HCT116 (cell line): Measurements from ENCODE around the gene E2F1.

ENCODE experiments used
- REST ChIP-seq: IDR thresholded peaks from 2 replicates; pipeline ENCODE4 v1.6.1; 2012; ENCODE audit warnings: low read depth
- SP1 ChIP-seq: IDR thresholded peaks from 2 replicates; pipeline ENCODE4 v1.6.1; 2012; ENCODE audit warnings: low read depth
- TF ChIP-seq, protein P1 (sequence below), 3 experiments: fragments of 200-600 bp in 1 of 3; sonication (generic) in 1 of 3; IDR thresholded peaks in 2 of 3; conservative IDR thresholded peaks in 1 of 3; 2 replicates each; pipeline ENCODE4 v1.5.1; 2012 to 2017; ENCODE audit warnings: low read depth in 2 of 3, low read length in 2 of 3, antibody characterized with exemption in 1 of 3, borderline replicate concordance in 1 of 3, control low read depth in 1 of 3, mild to moderate bottlenecking in 1 of 3, mixed read lengths in 1 of 3, mixed run types in 1 of 3, moderate library complexity in 1 of 3; ENCODE audit not compliant: insufficient read depth in 1 of 3

DNA sequence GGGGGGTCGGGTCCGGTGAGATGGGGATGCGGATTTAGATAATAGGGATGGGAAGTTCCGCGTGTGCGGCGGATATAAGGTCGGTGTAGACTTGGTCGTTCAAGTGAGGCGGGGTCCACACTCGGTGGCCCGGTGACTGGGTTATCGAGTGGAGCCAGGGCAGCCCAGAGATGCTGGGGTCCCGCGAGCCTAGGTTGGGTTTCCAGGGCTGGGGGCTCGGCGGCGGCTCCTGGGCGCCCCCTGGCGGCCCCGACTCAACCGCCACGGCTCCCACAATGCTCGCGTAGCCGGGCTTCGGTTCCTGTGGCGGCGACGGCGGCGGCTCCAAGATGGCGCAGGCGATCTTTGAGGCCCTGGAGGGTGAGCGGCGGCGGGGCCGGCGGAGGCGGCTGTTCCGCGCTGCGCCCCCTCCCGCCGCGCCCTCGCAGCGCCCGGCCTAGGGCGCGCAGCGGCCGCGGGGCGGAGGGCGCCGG is 45.5 kb upstream of the E2F1 start, which contains the start of gene ZNF341:
- TF ChIP-seq, protein P1, sequence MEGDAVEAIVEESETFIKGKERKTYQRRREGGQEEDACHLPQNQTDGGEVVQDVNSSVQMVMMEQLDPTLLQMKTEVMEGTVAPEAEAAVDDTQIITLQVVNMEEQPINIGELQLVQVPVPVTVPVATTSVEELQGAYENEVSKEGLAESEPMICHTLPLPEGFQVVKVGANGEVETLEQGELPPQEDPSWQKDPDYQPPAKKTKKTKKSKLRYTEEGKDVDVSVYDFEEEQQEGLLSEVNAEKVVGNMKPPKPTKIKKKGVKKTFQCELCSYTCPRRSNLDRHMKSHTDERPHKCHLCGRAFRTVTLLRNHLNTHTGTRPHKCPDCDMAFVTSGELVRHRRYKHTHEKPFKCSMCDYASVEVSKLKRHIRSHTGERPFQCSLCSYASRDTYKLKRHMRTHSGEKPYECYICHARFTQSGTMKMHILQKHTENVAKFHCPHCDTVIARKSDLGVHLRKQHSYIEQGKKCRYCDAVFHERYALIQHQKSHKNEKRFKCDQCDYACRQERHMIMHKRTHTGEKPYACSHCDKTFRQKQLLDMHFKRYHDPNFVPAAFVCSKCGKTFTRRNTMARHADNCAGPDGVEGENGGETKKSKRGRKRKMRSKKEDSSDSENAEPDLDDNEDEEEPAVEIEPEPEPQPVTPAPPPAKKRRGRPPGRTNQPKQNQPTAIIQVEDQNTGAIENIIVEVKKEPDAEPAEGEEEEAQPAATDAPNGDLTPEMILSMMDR (IDR thresholded peaks at IDR 0.05 in 2 of 3, conservative IDR thresholded peaks at IDR 0.05 in 1 of 3; ENCODE audit: borderline replicate concordance in 1 of 3, insufficient read depth in 1 of 3, low read depth in 2 of 3, low read length in 2 of 3): peak; percentile 52 to 82 (median 68); a peak in 5 of 6 replicates
- TF ChIP-seq REST (no peak), SP1 (no peak; the same call in 1 of the 2 replicates)
